ENCODE results near the gene AP2B1. TPM values are rescaled to one million over a fixed set of nuclear protein-coding genes. Genes with fewer than 3 reads are reported as not detected.

Gene AP2B1
- total RNA-seq, 6 experiments from 2014 or later, result 33.8 to 62.7 (median 40.8) TPM

- DNase-seq (no peak), ATAC-seq (no peak)
- Histone ChIP-seq H3K4me3 (no peak overlapping the region), H3K9me3 (no peaks in the 10 kb centered on the region), H3K36me3 (no peaks in the 10 kb centered on the region), H3K27me3 (no peaks in the 10 kb centered on the region), H3K27ac (no peak overlapping the region), H3K4me1 (peaks cover 0 to 11% (median 5%) of the 10 kb centered on the region in 4 donors)
- TF ChIP-seq, protein P1, sequence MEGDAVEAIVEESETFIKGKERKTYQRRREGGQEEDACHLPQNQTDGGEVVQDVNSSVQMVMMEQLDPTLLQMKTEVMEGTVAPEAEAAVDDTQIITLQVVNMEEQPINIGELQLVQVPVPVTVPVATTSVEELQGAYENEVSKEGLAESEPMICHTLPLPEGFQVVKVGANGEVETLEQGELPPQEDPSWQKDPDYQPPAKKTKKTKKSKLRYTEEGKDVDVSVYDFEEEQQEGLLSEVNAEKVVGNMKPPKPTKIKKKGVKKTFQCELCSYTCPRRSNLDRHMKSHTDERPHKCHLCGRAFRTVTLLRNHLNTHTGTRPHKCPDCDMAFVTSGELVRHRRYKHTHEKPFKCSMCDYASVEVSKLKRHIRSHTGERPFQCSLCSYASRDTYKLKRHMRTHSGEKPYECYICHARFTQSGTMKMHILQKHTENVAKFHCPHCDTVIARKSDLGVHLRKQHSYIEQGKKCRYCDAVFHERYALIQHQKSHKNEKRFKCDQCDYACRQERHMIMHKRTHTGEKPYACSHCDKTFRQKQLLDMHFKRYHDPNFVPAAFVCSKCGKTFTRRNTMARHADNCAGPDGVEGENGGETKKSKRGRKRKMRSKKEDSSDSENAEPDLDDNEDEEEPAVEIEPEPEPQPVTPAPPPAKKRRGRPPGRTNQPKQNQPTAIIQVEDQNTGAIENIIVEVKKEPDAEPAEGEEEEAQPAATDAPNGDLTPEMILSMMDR (IDR thresholded peaks at IDR 0.05), result no peak
- no peak for TF ChIP-seq POLR2A (IDR thresholded peaks at IDR 0.05)
- intact Hi-C loops (cut with DNase I), result no loop called here
- 51% methylated on average over 3 of the region's 5 CpGs for WGBS (ENCODE audit: insufficient coverage, low coverage, low lambda C conversion rate, missing lambda C conversion rate)
Measured at GRCh38 chr17:35774499-35774898, 187.4 kb downstream of the AP2B1 start.

DNA sequence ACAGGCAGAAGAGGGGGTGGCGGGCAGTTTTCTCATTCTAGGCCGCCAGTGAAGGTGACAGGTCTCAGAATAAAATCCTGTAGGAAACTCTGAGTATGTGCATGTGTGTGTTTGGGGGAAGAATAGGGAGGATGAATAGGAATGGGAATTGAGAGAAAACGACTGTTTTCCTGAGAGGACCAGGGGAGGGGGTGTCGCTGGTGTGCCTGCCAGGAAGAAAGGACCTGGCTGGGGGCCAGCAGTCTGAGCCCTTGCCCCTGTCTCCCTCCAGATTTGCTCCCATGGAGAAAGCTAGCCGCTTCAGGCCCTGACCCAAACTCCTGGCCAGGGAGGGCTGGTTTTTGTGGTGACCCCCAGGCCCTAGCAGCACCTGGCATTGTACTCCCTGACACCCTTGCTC is 187.9 kb downstream of the AP2B1 start:
- Histone ChIP-seq H3K27me3 (no peaks in the 10 kb centered on the region), H3K27ac (no peak overlapping the region), H3K4me1 (peaks cover 0 to 11% (median 5%) of the 10 kb centered on the region in 4 donors), H3K36me3 (no peaks in the 10 kb centered on the region), H3K9me3 (no peaks in the 10 kb centered on the region), H3K4me3 (no peak overlapping the region)
- TF ChIP-seq, protein P1 (IDR thresholded peaks at IDR 0.05), result no peak
- TF ChIP-seq POLR2A (IDR thresholded peaks at IDR 0.05), result no peak
- 67% methylated on average over 4 of the region's 5 CpGs for WGBS (ENCODE audit: insufficient coverage, low coverage, low lambda C conversion rate, missing lambda C conversion rate)
- ATAC-seq, result no peak
- intact Hi-C loops (cut with DNase I), result no loop called here
- no peak for DNase-seq

- Histone ChIP-seq H3K36me3 (no peaks in the 10 kb centered on the region), H3K4me3 (no peak overlapping the region), H3K4me1 (peaks cover 0 to 11% (median 5%) of the 10 kb centered on the region in 4 donors), H3K27me3 (no peaks in the 10 kb centered on the region), H3K9me3 (no peaks in the 10 kb centered on the region), H3K27ac (no peak overlapping the region)
- ATAC-seq, result no peak
- DNase-seq, result no peak
- TF ChIP-seq, protein P1 (IDR thresholded peaks at IDR 0.05), result no peak
- no peak for TF ChIP-seq POLR2A (IDR thresholded peaks at IDR 0.05)
- 67% methylated on average over 6 of the region's 6 CpGs for WGBS (ENCODE audit: insufficient coverage, low coverage, low lambda C conversion rate, missing lambda C conversion rate)
- intact Hi-C loops (cut with DNase I), result no loop called here
Measured at GRCh38 chr17:35775583-35775982, 188.5 kb downstream of the AP2B1 start.

Small RNAs within 50 kb of the gene (small RNA-seq; reads per million reads assigned to genes)
- gene AC004134.1, result 0 reads per million in 2 experiments
- gene AC015911.1, result 0 reads per million in 2 experiments
- gene SNORD7, result 288 to 300 reads per million in 2 experiments

Other genes with a start within 250 kb of the AP2B1 start
- gene SLFN11, start 213.7 kb upstream of the AP2B1 start, total RNA-seq, result 1 to 10 TPM; 1.4 to 8.9 (median 6.0) TPM
- 1 to 10 TPM in 5 of 6 experiments, under 1 TPM in 1; 0.84 to 3.3 (median 1.6) TPM for gene SLFN12, start 154.8 kb upstream of the AP2B1 start, total RNA-seq
- gene SLFN13, start 138.6 kb upstream of the AP2B1 start, total RNA-seq, result 1 to 10 TPM in 5 of 6 experiments, under 1 TPM in 1; 0.68 to 4.1 (median 1.8) TPM
- gene SLFN12L, start 49.6 kb upstream of the AP2B1 start, total RNA-seq, result 1 to 10 TPM in 1 of 6 experiments, under 1 TPM in 4, not detected in 1; 0.32 to 2.6 (median 0.69) TPM
- under 1 TPM in 2 of 6 experiments, not detected in 4; 0.12 to 0.42 TPM for gene SLFN14, start 26.5 kb upstream of the AP2B1 start, total RNA-seq
- 1 to 10 TPM; 2.9 to 6.4 (median 4.3) TPM for gene PEX12, start 8.8 kb upstream of the AP2B1 start, total RNA-seq
- gene RASL10B, start 144.3 kb downstream of the AP2B1 start, total RNA-seq, result 1 to 10 TPM in 5 of 6 experiments, under 1 TPM in 1; 0.31 to 2.8 (median 2.3) TPM
- gene GAS2L2, start 165.9 kb downstream of the AP2B1 start, total RNA-seq, result not detected
- gene C17orf50, start 173.6 kb downstream of the AP2B1 start, total RNA-seq, result not detected
- gene MMP28, start 208.3 kb downstream of the AP2B1 start, total RNA-seq, result under 1 TPM in 3 of 6 experiments, not detected in 3; 0.22 to 0.28 (median 0.25) TPM
- 10 to 100 TPM; 41.3 to 75.8 (median 65.4) TPM for gene TAF15, start 222.2 kb downstream of the AP2B1 start, total RNA-seq

All from right lobe of liver (tissue), 6 donors.